HepG2 (cell line): Measurements from ENCODE around the gene PIK3CG.

Experiments used
- GTF2F1 ChIP-seq: fragments of 150-350 bp; IDR thresholded peaks from 2 replicates; pipeline ENCODE4 v1.6.1; 2014; ENCODE audit warnings: low read length
- U2AF2 ChIP-seq: fragments of 200-400 bp; formaldehyde crosslinking; IDR thresholded peaks from 2 replicates; pipeline ENCODE4 v1.6.1; 2017; ENCODE audit warnings: low read depth, mild to moderate bottlenecking, low read length

DNA sequence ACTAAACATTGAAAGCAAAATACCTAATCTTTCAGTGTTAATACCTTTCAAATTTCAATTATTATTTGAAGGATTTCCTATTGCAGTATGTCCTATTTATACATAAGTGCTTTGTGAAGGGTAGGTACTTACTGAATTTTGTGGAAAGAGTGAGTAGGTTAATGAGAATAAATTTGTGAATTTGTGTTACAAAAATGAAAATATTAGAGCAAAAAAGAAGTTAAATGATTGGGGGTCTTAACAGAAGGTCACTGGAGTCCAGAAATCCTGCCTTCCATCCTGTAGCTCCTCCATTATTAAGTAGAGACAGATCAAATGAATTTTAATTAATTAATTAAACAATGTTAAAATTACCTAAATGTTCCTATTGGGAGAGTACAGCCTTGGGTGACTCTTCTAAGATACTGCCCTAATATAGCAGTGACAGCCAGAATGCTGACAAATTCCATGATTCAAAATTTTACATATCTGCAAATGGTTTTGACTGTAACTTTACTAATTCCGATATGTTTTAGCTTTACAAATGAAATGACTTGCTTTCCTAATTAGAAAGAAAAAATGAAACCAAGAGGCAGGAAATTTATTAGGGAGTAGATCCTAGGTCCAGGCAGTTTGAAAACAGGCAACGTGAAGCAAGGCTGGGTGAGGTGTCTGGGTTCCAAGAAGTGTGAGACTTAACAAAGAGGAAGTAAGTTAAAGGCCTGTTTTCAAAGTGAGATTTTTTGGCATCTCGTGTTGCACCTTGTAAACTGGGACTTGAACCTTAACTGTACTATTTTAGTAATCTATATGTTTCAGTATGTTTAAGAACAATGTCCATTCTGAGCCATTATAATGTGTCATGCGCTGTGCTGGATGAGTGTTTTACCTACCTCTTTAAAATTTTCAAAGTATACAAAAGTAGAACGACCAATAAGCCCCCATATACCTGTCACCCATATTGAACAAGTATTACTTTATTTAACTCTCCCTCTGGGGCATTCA is 1.5 kb downstream of the PIK3CG start:
- TF ChIP-seq GTF2F1 (no peak), U2AF2 (no peak)
